ENCODE results near the gene KLHL29. TPM values are rescaled to one million over a fixed set of nuclear protein-coding genes. Genes with fewer than 3 reads are reported as not detected.

KLHL29 gene
- total RNA-seq, 1 experiment from 2014 or later, result 3.4 TPM

- POLR2A ChIA-PET (ENCODE audit: unreplicated experiment), result no interaction called here
- Histone ChIP-seq H3K4me3 (no peak overlapping the region), H3K36me3 (ENCODE audit: low read depth) (no peaks in the 10 kb centered on the region), H3K4me2 (no peak overlapping the region), H3F3A (ENCODE audit: insufficient read depth, low read depth) (peaks cover 10% of the 10 kb centered on the region; the same call in 1 of the 2 replicates), H3K4me1 (replicated peaks; ENCODE audit: insufficient read depth) (peaks cover 19% of the 10 kb centered on the region), H3K9me2 (ENCODE audit: insufficient read depth) (no peaks in the 10 kb centered on the region), H4K20me1 (ENCODE audit: insufficient read depth) (no peaks in the 10 kb centered on the region), H3K27me3 (ENCODE audit: insufficient read depth, low read depth) (no peaks in the 10 kb centered on the region), H3K9me3 (ENCODE audit: insufficient read depth, low read depth) (no peaks in the 10 kb centered on the region), H3K79me2 (ENCODE audit: low read depth) (no peaks in the 10 kb centered on the region), H2AFZ (no peak overlapping the region), H3K27ac (no peak overlapping the region)
- no peak for DNase-seq
- TF ChIP-seq, protein P1, sequence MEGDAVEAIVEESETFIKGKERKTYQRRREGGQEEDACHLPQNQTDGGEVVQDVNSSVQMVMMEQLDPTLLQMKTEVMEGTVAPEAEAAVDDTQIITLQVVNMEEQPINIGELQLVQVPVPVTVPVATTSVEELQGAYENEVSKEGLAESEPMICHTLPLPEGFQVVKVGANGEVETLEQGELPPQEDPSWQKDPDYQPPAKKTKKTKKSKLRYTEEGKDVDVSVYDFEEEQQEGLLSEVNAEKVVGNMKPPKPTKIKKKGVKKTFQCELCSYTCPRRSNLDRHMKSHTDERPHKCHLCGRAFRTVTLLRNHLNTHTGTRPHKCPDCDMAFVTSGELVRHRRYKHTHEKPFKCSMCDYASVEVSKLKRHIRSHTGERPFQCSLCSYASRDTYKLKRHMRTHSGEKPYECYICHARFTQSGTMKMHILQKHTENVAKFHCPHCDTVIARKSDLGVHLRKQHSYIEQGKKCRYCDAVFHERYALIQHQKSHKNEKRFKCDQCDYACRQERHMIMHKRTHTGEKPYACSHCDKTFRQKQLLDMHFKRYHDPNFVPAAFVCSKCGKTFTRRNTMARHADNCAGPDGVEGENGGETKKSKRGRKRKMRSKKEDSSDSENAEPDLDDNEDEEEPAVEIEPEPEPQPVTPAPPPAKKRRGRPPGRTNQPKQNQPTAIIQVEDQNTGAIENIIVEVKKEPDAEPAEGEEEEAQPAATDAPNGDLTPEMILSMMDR (conservative IDR thresholded peaks at IDR 0.05), result no peak
- no peak for TF ChIP-seq EZH2 (IDR thresholded peaks at IDR 0.05; ENCODE audit: low read depth)
- no TSS peak for BruUV-seq (replicated peaks)
- intact Hi-C loops (cut with micrococcal nuclease; ENCODE audit: unreplicated experiment), result no loop called here
- CTCF ChIA-PET, result no interaction called here
Measured at GRCh38 chr2:23478087-23478932, 93.3 kb downstream of the KLHL29 start.

DNA sequence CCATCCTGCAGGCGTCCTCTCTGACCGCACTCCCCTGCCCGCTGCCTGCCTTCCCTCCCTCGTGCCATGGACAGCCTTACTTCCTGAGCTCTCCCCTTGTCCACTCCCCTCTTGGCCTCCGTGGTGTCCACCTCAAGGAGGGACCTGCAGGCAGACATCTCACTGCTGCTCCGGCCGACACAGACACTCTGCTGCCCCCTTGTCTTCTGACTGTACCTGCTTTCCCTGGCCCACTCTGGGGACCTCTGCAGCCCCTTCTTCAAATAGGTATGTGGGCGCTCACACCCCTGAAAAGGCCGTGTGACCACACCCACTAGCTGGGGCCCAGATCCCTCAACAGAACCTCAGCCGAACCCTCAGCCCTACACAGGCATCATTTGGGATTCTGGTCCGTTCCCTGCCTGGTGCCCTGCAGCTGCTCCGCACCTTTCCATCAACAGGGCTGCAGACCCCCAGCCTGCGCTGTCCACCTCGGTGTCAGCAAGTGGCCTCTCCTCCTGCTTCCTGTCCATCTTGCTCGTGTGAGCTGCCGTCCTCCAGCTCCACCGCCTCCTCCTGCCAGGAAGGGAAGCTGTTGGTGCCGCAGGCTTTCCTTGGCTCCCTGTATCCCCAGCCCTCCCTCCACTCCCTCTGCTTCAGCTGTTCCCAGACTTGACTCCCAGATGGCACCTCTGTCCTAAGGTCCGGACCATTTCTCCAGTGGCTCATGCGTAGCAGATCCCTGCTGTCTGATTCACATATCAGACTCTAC is 94.1 kb downstream of the KLHL29 start:
- DNase-seq, result no peak
- no TSS peak for BruUV-seq (replicated peaks)
- Histone ChIP-seq H3K9me2 (ENCODE audit: insufficient read depth) (no peaks in the 10 kb centered on the region), H3K4me2 (no peak overlapping the region), H3F3A (ENCODE audit: insufficient read depth, low read depth) (peaks cover 10% of the 10 kb centered on the region; the same call in 1 of the 2 replicates), H3K27me3 (ENCODE audit: insufficient read depth, low read depth) (no peaks in the 10 kb centered on the region), H3K4me3 (no peak overlapping the region), H4K20me1 (ENCODE audit: insufficient read depth) (no peaks in the 10 kb centered on the region), H3K36me3 (ENCODE audit: low read depth) (no peaks in the 10 kb centered on the region), H3K4me1 (replicated peaks; ENCODE audit: insufficient read depth) (peaks cover 19% of the 10 kb centered on the region), H2AFZ (no peak overlapping the region), H3K9me3 (ENCODE audit: insufficient read depth, low read depth) (no peaks in the 10 kb centered on the region), H3K27ac (no peak overlapping the region), H3K79me2 (ENCODE audit: low read depth) (no peaks in the 10 kb centered on the region)
- intact Hi-C loops (cut with micrococcal nuclease; ENCODE audit: unreplicated experiment), result no loop called here
- ChIA-PET POLR2A (ENCODE audit: unreplicated experiment) (no interaction called here), CTCF (no interaction called here)
- TF ChIP-seq, protein P1 (conservative IDR thresholded peaks at IDR 0.05), result no peak
- no peak for TF ChIP-seq EZH2 (IDR thresholded peaks at IDR 0.05; ENCODE audit: low read depth)

GRCh38 chr2:23480957-23481797 is 96.2 kb downstream of the KLHL29 start:
- intact Hi-C loops (cut with micrococcal nuclease; ENCODE audit: unreplicated experiment), result loop anchor here (2.0 kb wide), 1 partner anchor 100 kb away; no protein-coding TSS in a partner anchor
- no peaks in the 10 kb centered on the region for H3K36me3 ChIP-seq (ENCODE audit: low read depth)
- TF ChIP-seq EZH2 (IDR thresholded peaks at IDR 0.05; ENCODE audit: low read depth), result no peak
- TF ChIP-seq, protein P1 (conservative IDR thresholded peaks at IDR 0.05), result no peak
- H2AFZ ChIP-seq, result no peak overlapping the region; the same call in 1 of the 2 replicates
- CTCF ChIA-PET, result no interaction called here
- POLR2A ChIA-PET (ENCODE audit: unreplicated experiment), result interaction anchor here (0.6 to 0.7 kb wide), 2 partner anchors 102 to 196 kb away, joined by 3 read pairs; no protein-coding TSS in a partner anchor
- H3F3A ChIP-seq (ENCODE audit: insufficient read depth, low read depth), result peaks cover 10% of the 10 kb centered on the region; the same call in 1 of the 2 replicates
- no peaks in the 10 kb centered on the region for H3K79me2 ChIP-seq (ENCODE audit: low read depth)
- peak; percentile 79 to 94 for DNase-seq
- BruUV-seq (replicated peaks), result no TSS peak
- H3K9me3 ChIP-seq (ENCODE audit: insufficient read depth, low read depth), result no peaks in the 10 kb centered on the region
- no peaks in the 10 kb centered on the region for H3K27me3 ChIP-seq (ENCODE audit: insufficient read depth, low read depth)
- H3K4me1 ChIP-seq (replicated peaks; ENCODE audit: insufficient read depth), result peaks cover 19% of the 10 kb centered on the region
- no peak overlapping the region for H3K4me3 ChIP-seq
- H4K20me1 ChIP-seq (ENCODE audit: insufficient read depth), result no peaks in the 10 kb centered on the region
- peak overlapping the region; percentile 78 for H3K27ac ChIP-seq
- H3K4me2 ChIP-seq, result peak overlapping the region; percentile 64
- no peaks in the 10 kb centered on the region for H3K9me2 ChIP-seq (ENCODE audit: insufficient read depth)
